LHCN-M2 (cell line): Measurements from ENCODE around the gene ZNHIT1. TPM values are rescaled to one million over a fixed set of nuclear protein-coding genes. Genes with fewer than 3 reads are reported as not detected.

ENCODE experiments used
- total RNA-seq: library from RNA; depleted of rRNA; stranded (reverse); fragments of >200 nt; gene quantifications from 2 replicates; pipeline ENCODE4 v1.2.3, GENCODE V29; 2014; rRNA removed

Gene ZNHIT1
- total RNA-seq, 1 experiment from 2014 or later = 134 TPM

Other genes with a start within 250 kb of the ZNHIT1 start
- gene MUC12, start 248.6 kb upstream of the ZNHIT1 start, total RNA-seq = 2.1 and 2.8 TPM in 2 replicates
- not detected in 2 replicates for gene MUC17, start 198.1 kb upstream of the ZNHIT1 start, total RNA-seq
- gene TRIM56, start 132.7 kb upstream of the ZNHIT1 start, total RNA-seq = 14.5 and 16.2 TPM in 2 replicates
- 1,980 and 3,258 TPM in 2 replicates for gene SERPINE1, start 91.1 kb upstream of the ZNHIT1 start, total RNA-seq
- gene AP1S1, start 63.7 kb upstream of the ZNHIT1 start, total RNA-seq = 286 and 412 TPM in 2 replicates
- gene VGF, start 52.6 kb upstream of the ZNHIT1 start, total RNA-seq = 0.45 and 0.69 TPM in 2 replicates
- gene NAT16, start 37.9 kb upstream of the ZNHIT1 start, total RNA-seq = not detected in 2 replicates
- not detected in 2 replicates for gene MOGAT3, start 17.1 kb upstream of the ZNHIT1 start, total RNA-seq
- gene PLOD3, start 584 bp upstream of the ZNHIT1 start, total RNA-seq = 135 and 163 TPM in 2 replicates
- gene CLDN15, start 19.6 kb downstream of the ZNHIT1 start, total RNA-seq = 4.7 and 6.0 TPM in 2 replicates
- 318 TPM in 2 replicates for gene FIS1, start 26.9 kb downstream of the ZNHIT1 start, total RNA-seq
- gene IFT22, start 103.6 kb downstream of the ZNHIT1 start, total RNA-seq = 41.2 and 44.5 TPM in 2 replicates
- gene COL26A1, start 144.7 kb downstream of the ZNHIT1 start, total RNA-seq = not detected in 2 replicates